ENCODE results near the gene MEI1. TPM values are rescaled to one million over a fixed set of nuclear protein-coding genes. Genes with fewer than 3 reads are reported as not detected.

Gene MEI1
- total RNA-seq, 4 donors from 2014 or later, result 0.29 TPM; not detected in 3

DNA sequence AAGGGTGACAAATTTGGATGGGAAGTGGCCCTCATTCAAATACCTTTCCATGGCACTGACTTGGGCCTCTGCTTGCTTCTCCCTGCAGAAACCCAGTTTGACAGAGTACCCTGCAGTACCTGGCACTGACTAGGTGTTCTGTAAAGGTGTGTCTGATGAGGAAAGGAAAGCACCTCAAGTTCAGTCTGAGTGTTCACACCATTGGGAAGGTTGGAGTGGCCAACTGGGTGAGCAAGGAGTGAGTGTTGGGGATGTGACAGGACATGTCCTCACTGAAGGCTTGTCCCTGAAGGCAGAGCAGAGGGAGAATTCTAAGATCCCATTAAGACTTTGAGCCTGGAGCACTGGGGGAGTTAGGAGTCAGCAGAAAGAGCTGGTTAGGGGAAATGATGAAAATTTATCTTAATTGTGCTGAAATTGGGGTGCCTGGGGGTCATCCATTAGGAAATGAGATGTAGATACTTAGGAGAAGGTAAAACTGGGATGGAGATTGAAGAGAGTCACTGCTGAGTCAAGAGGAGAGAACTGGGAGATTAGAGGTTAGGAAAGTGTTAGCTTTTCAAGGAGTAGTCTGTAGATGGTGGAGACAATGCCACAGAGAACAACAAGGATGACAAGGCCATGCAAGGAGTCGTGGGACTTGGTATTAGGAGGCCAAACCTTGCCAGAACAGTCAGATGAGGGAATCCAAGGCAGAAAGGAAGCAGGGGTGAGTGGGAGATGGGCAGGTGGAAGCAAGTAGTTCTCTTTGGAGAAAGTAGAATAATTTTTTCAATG, 139.7 kb downstream of the MEI1 start:
- Histone ChIP-seq H3K36me3 (no peaks in the 10 kb centered on the region), H3K9me3 (no peaks in the 10 kb centered on the region), H3K4me3 (no peak overlapping the region), H3K4me1 (peaks cover 18 to 36% of the 10 kb centered on the region in 2 donors), H3K27me3 (no peaks in the 10 kb centered on the region), H3K27ac (peak overlapping the region in 1 of 4 donors; percentile 10)
- no peak for TF ChIP-seq POLR2A (IDR thresholded peaks at IDR 0.05)
- TF ChIP-seq, protein P1, sequence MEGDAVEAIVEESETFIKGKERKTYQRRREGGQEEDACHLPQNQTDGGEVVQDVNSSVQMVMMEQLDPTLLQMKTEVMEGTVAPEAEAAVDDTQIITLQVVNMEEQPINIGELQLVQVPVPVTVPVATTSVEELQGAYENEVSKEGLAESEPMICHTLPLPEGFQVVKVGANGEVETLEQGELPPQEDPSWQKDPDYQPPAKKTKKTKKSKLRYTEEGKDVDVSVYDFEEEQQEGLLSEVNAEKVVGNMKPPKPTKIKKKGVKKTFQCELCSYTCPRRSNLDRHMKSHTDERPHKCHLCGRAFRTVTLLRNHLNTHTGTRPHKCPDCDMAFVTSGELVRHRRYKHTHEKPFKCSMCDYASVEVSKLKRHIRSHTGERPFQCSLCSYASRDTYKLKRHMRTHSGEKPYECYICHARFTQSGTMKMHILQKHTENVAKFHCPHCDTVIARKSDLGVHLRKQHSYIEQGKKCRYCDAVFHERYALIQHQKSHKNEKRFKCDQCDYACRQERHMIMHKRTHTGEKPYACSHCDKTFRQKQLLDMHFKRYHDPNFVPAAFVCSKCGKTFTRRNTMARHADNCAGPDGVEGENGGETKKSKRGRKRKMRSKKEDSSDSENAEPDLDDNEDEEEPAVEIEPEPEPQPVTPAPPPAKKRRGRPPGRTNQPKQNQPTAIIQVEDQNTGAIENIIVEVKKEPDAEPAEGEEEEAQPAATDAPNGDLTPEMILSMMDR (IDR thresholded peaks at IDR 0.05 in 4 of 5, conservative IDR thresholded peaks at IDR 0.05 in 1 of 5), result no peak
- in situ Hi-C loops (cut with MboI; ENCODE audit: low sequenced_read_pairs in 4 of 4), result no loop called here
- intact Hi-C loops (cut with DNase I; ENCODE audit: low total_unique reads), result no loop called here
- ATAC-seq (no peak), DNase-seq (no peak)

DNA sequence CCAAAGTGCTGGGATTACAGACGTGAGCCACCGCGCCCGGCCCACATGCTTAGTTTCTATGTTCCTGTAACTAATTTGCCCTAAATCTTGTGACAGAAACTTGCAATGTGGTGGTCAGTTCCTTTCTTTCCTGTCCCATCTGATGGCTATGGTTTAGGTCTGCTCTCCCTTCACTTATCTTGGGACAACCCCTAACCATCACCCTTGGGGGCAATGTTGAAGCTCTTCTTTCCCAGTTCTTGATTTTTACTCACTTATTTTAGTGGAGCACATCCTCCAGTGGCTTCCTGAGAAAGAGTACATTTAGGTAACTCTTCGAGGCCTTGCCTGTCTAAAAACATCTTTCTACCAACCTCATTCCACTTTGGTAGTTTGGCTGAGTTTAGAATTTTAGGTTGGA, 140.9 kb downstream of the MEI1 start:
- no peaks in the 10 kb centered on the region for H3K9me3 ChIP-seq
- H3K27me3 ChIP-seq, result no peaks in the 10 kb centered on the region
- DNase-seq (no peak), ATAC-seq (no peak)
- in situ Hi-C loops (cut with MboI; ENCODE audit: low sequenced_read_pairs in 4 of 4), result no loop called here
- peaks cover 18 to 42% of the 10 kb centered on the region in 2 donors for H3K4me1 ChIP-seq
- no peak overlapping the region for H3K4me3 ChIP-seq
- intact Hi-C loops (cut with DNase I; ENCODE audit: low total_unique reads), result no loop called here
- peak overlapping the region in 3 of 4 donors; percentile 4 to 29 (median 20) for H3K27ac ChIP-seq
- H3K36me3 ChIP-seq, result no peaks in the 10 kb centered on the region
- TF ChIP-seq, protein P1 (IDR thresholded peaks at IDR 0.05 in 4 of 5, conservative IDR thresholded peaks at IDR 0.05 in 1 of 5), result no peak
- TF ChIP-seq POLR2A (IDR thresholded peaks at IDR 0.05), result no peak

DNA sequence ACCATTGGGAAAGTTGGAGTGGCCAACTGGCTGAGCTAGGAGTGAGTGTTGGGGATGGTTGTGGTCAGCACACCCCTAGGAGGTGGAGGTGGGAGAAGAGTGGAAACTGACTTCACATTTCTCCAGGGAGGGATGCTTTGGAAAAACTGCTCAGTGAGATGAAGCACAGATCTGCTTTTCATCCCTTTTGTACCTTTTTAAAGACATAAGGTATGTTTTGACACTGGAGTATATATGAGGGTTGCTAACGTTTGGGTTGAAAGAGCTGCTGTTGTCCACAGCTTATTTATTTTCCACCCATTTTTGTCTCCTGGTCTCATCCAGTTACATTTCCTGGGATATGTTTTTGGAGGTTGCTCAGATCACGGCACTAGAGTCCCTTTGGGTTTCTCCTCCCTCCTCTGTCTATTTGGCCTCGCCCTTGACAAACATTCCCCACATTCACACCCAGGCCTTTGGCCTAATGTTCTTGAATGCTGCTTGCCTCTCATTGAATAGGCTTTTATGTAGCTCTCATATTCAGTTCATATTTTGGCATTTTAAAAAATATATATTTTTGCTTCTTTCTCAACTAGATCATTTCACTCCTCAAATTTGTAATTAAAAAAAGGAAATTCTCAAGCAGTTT, 141.9 kb downstream of the MEI1 start:
- TF ChIP-seq POLR2A (IDR thresholded peaks at IDR 0.05), result no peak
- TF ChIP-seq, protein P1 (IDR thresholded peaks at IDR 0.05 in 4 of 5, conservative IDR thresholded peaks at IDR 0.05 in 1 of 5), result no peak
- no peaks in the 10 kb centered on the region for H3K36me3 ChIP-seq
- H3K9me3 ChIP-seq, result no peaks in the 10 kb centered on the region
- peak overlapping the region; percentile 1 to 37 (median 11) for H3K27ac ChIP-seq
- H3K4me3 ChIP-seq, result no peak overlapping the region
- H3K27me3 ChIP-seq, result no peaks in the 10 kb centered on the region
- in situ Hi-C loops (cut with MboI; ENCODE audit: low sequenced_read_pairs in 4 of 4) (no loop called here), intact Hi-C loops (cut with DNase I; ENCODE audit: low total_unique reads) (no loop called here)
- no peak for ATAC-seq
- no peak for DNase-seq
- peaks cover 18 to 46% of the 10 kb centered on the region in 2 donors for H3K4me1 ChIP-seq

DNA sequence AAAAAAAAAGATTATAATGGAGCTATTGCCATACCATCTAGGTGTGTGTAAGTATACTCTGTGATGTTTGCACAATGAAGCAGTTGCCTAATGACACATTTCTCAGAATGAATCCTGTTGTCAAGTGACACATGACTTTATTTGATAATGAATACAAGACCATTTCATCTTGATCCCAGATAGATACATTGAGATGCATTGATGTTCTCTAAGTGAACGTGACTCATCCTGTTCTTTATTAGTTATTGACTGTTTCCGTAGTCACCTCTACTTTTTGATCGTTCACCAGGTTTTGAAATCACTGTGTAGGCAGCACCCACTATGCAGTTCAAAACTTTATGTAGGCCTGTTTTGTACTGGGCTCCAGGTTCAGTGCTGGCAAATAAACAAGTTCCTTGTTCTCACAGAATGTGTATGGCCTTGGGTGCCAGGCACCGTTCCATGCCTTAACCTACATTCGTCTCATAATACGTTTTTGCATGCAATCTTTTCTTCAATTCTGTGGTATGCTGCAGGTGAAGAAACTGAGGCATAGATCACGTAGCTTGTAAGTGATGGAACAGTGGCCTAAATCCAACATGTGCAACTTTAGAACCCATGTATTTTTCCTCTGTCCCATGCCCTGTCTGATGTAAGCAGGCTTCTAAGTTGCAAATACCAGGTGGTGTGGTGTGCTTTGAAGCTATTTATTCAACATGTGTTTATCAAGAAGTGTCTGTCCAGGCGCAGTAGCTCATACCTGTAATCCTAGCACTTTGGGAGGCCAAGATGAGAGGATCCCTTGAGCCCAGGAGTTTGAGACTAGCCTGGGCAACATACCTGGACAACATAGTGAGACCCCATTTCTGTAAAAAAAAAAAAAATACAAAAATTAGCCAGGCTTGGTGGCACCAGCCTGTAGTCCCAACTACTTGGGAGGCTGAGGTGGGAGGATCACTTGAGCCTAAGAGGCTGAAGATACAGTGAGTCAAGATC, 144.0 kb downstream of the MEI1 start:
- Histone ChIP-seq H3K36me3 (no peaks in the 10 kb centered on the region), H3K27ac (peak overlapping the region; percentile 0 to 39 (median 28)), H3K27me3 (no peaks in the 10 kb centered on the region), H3K4me1 (peaks cover 28 to 52% of the 10 kb centered on the region in 2 donors), H3K4me3 (no peak overlapping the region), H3K9me3 (no peaks in the 10 kb centered on the region)
- intact Hi-C loops (cut with DNase I; ENCODE audit: low total_unique reads), result no loop called here
- ATAC-seq, result peak; percentile 42 to 65
- TF ChIP-seq POLR2A (IDR thresholded peaks at IDR 0.05), result no peak
- TF ChIP-seq, protein P1 (IDR thresholded peaks at IDR 0.05 in 4 of 5, conservative IDR thresholded peaks at IDR 0.05 in 1 of 5), result no peak
- DNase-seq, result no peak
- in situ Hi-C loops (cut with MboI; ENCODE audit: low sequenced_read_pairs in 4 of 4), result no loop called here

All from gastrocnemius medialis (tissue), 4 donors.